H1 (cell line): ENCODE results near the gene CSNK1D. TPM values are rescaled to one million over a fixed set of nuclear protein-coding genes. Genes with fewer than 3 reads are reported as not detected.

ENCODE experiments used
- CTCF ChIA-PET: fragments of 300-600 bp; sonication (Branson Sonifier 250); formaldehyde crosslinking; loops from one replicate; lab custom pipeline; 2021; ENCODE audit not compliant: partially characterized antibody; lab: Charles Lee
- POLR2A ChIA-PET: fragments of 300-600 bp; sonication (Branson Sonifier 250); formaldehyde crosslinking; loops from one replicate; lab custom pipeline; 2021; ENCODE audit warnings: inconsistent platforms; ENCODE audit not compliant: partially characterized antibody; lab: Charles Lee
- DNase-seq, 2 experiments: peaks; one replicate each; pipeline versions ENCODE4 v3.0.0 to v3.0.0-alpha.2; 2010 to 2022; ENCODE audit warnings: low spot score in 2 of 2, low read depth in 1 of 2, mixed read lengths in 1 of 2
- FAIRE-seq: peaks from 2 replicates; lab custom pipeline; 2011; peaks lifted over from hg19 to GRCh38; lab: Jason Lieb, UNC
- H2AFZ ChIP-seq: 2 replicates; pipeline ENCODE4 v1.8.1; 2012; ENCODE audit warnings: low read length, inconsistent platforms
- H2AK5ac ChIP-seq: 2 replicates; pipeline ENCODE4 v1.6.1; 2013; ENCODE audit warnings: low read depth, low read length
- H2BK120ac ChIP-seq: replicated peaks from 2 replicates; pipeline ENCODE3; 2013; ENCODE audit warnings: low read depth, low read length, inconsistent platforms
- H2BK12ac ChIP-seq: 2 replicates; pipeline ENCODE4 v1.6.1; 2013; ENCODE audit warnings: low read depth, low read length
- H2BK15ac ChIP-seq: 2 replicates; pipeline ENCODE4 v1.6.1; 2013; ENCODE audit warnings: low read length
- H2BK20ac ChIP-seq: 2 replicates; pipeline ENCODE4 v1.6.1; 2013; ENCODE audit warnings: low read length
- H2BK5ac ChIP-seq: 2 replicates; pipeline ENCODE4 v1.6.1; 2013; ENCODE audit warnings: low read depth, low read length
- H3K14ac ChIP-seq: 2 replicates; pipeline ENCODE4 v1.6.1; 2013; ENCODE audit warnings: inconsistent platforms; ENCODE audit not compliant: insufficient read length
- H3K18ac ChIP-seq: 2 replicates; pipeline ENCODE4 v1.6.1; 2013; ENCODE audit warnings: low read length; ENCODE audit errors: extremely low read depth
- H3K23ac ChIP-seq: 2 replicates; pipeline ENCODE4 v1.6.1; 2013; ENCODE audit warnings: inconsistent platforms; ENCODE audit not compliant: insufficient read length
- H3K23me2 ChIP-seq: 2 replicates; pipeline ENCODE4 v1.6.1; 2013; ENCODE audit warnings: low read depth, low read length
- H3K27ac ChIP-seq: 2 replicates; pipeline ENCODE4 v1.6.1; 2011; ENCODE audit warnings: low read depth, low read length, inconsistent platforms
- H3K27me3 ChIP-seq, 4 experiments: replicated peaks in 1 of 4; 1 replicate in 1 of 4; 2 replicates in 3 of 4; pipeline versions ENCODE4 v1.6.1 to v1.8.1; 2011 to 2013; ENCODE audit warnings: low read length in 3 of 4, mild to moderate bottlenecking in 3 of 4, inconsistent platforms in 2 of 4, mixed read lengths in 2 of 4, moderate library complexity in 1 of 4; ENCODE audit not compliant: control insufficient read depth in 3 of 4, insufficient read depth in 3 of 4; ENCODE audit errors: extremely low read depth in 1 of 4
- H3K36me3 ChIP-seq, 4 experiments: 2 replicates each; pipeline versions ENCODE4 v1.6.1 to v1.8.1; 2011 to 2013; ENCODE audit warnings: mild to moderate bottlenecking in 4 of 4, low read length in 3 of 4, moderate library complexity in 2 of 4, control low read depth in 1 of 4, inconsistent platforms in 1 of 4; ENCODE audit not compliant: insufficient read depth in 4 of 4, control insufficient read depth in 2 of 4
- H3K4ac ChIP-seq: replicated peaks from 2 replicates; pipeline ENCODE3; 2013; ENCODE audit warnings: low read length, low read depth, mixed read lengths, inconsistent platforms; ENCODE audit not compliant: insufficient read length
- H3K4me1 ChIP-seq, 4 experiments: replicated peaks in 1 of 4; 1 replicate in 1 of 4; 2 replicates in 3 of 4; pipeline versions ENCODE4 v1.6.1 to v1.8.1; 2011 to 2013; ENCODE audit warnings: low read length in 3 of 4, inconsistent platforms in 2 of 4, mixed read lengths in 1 of 4; ENCODE audit not compliant: insufficient read depth in 4 of 4, control insufficient read depth in 3 of 4
- H3K4me2 ChIP-seq, 2 experiments: 2 replicates each; pipeline versions ENCODE4 v1.6.1 to v1.8.1; 2011 to 2013; ENCODE audit warnings: low read depth in 2 of 2, low read length in 2 of 2, control low read depth in 1 of 2, inconsistent platforms in 1 of 2, mild to moderate bottlenecking in 1 of 2; ENCODE audit not compliant: insufficient read depth in 1 of 2
- H3K4me3 ChIP-seq, 4 experiments: fragments of 200-600, 300-600 bp in 1 of 4; sonication (generic), shearing (Covaris generic), sonication (Bioruptor Twin) in 1 of 4; 2 replicates each; pipeline versions ENCODE4 v1.5.1 to v1.8.1; 2011 to 2016; ENCODE audit warnings: low read length in 4 of 4, low read depth in 3 of 4, control low read depth in 2 of 4, inconsistent platforms in 2 of 4, mild to moderate bottlenecking in 2 of 4, mixed read lengths in 1 of 4, moderate library complexity in 1 of 4; ENCODE audit not compliant: insufficient read depth in 2 of 4; ENCODE audit errors: extremely low read depth in 1 of 4
- H3K56ac ChIP-seq: replicated peaks from 2 replicates; pipeline ENCODE3; 2013; ENCODE audit warnings: low read depth, mild to moderate bottlenecking, mixed read lengths, low read length, inconsistent platforms; ENCODE audit not compliant: insufficient read length
- H3K79me1 ChIP-seq: 2 replicates; pipeline ENCODE4 v1.6.1; 2013; ENCODE audit warnings: low read depth, low read length, control low read depth
- H3K79me2 ChIP-seq, 2 experiments: 2 replicates each; pipeline versions ENCODE4 v1.6.1 to v1.8.1; 2012 to 2013; ENCODE audit warnings: low read length in 2 of 2, mild to moderate bottlenecking in 2 of 2, inconsistent platforms in 1 of 2; ENCODE audit not compliant: insufficient read depth in 2 of 2, control insufficient read depth in 1 of 2
- H3K9ac ChIP-seq, 4 experiments: replicated peaks in 1 of 4; 1 replicate in 1 of 4; 2 replicates in 3 of 4; pipeline versions ENCODE4 v1.6.1 to v1.8.1; 2011 to 2013; ENCODE audit warnings: low read depth in 3 of 4, low read length in 3 of 4, control low read depth in 2 of 4, mild to moderate bottlenecking in 2 of 4, moderate library complexity in 2 of 4, inconsistent platforms in 1 of 4; ENCODE audit errors: extremely low read depth in 1 of 4
- H3K9me3 ChIP-seq, 2 experiments: 2 replicates each; pipeline versions ENCODE4 v1.6.1 to v1.8.1; 2012 to 2013; ENCODE audit warnings: mild to moderate bottlenecking in 2 of 2, moderate library complexity in 2 of 2, control low read depth in 1 of 2, inconsistent platforms in 1 of 2, low read depth in 1 of 2, low read length in 1 of 2, mixed read lengths in 1 of 2; ENCODE audit not compliant: insufficient read depth in 2 of 2
- H4K20me1 ChIP-seq, 2 experiments: replicated peaks in 1 of 2; 2 replicates each; pipeline versions ENCODE3 to v1.8.1; 2011 to 2013; ENCODE audit warnings: inconsistent platforms in 2 of 2, low read length in 2 of 2, mild to moderate bottlenecking in 1 of 2; ENCODE audit not compliant: insufficient read depth in 2 of 2, control insufficient read depth in 1 of 2
- H4K5ac ChIP-seq: 2 replicates; pipeline ENCODE4 v1.6.1; 2013; ENCODE audit warnings: low read length, low read depth, mixed read lengths, inconsistent platforms; ENCODE audit not compliant: insufficient read length
- H4K8ac ChIP-seq: 2 replicates; pipeline ENCODE4 v1.8.0; 2013; ENCODE audit warnings: mild to moderate bottlenecking, moderate library complexity, low read length, inconsistent platforms; ENCODE audit not compliant: insufficient read depth; ENCODE audit errors: extremely low read depth
- H4K91ac ChIP-seq: replicated peaks from 2 replicates; pipeline ENCODE3; 2013; ENCODE audit warnings: low read length, mixed read lengths, inconsistent platforms; ENCODE audit not compliant: insufficient read length
- HDAC6 ChIP-seq: IDR thresholded peaks from one replicate; pipeline ENCODE4 v1.7.1; 2012; ENCODE audit warnings: low read depth, mild to moderate bottlenecking, inconsistent platforms, low read length, moderate library complexity
- RFX5 ChIP-seq: IDR thresholded peaks from 2 replicates; pipeline ENCODE4 v1.6.1; 2011; ENCODE audit warnings: low read depth, low read length, improper control_type of control experiment, borderline replicate concordance
- SIN3A ChIP-seq, 2 experiments: IDR thresholded peaks in 1 of 2; conservative IDR thresholded peaks in 1 of 2; 2 replicates each; pipeline ENCODE4 v1.6.1; 2011 to 2012; ENCODE audit warnings: low read length in 2 of 2, improper control_type of control experiment in 1 of 2, low read depth in 1 of 2, mild to moderate bottlenecking in 1 of 2
- SIRT6 ChIP-seq: IDR thresholded peaks from one replicate; pipeline ENCODE4 v1.7.1; 2012; ENCODE audit warnings: low read length, inconsistent platforms
- WGBS, 2 experiments: shearing (Covaris generic) in 1 of 2; methylation state at CpG; one replicate each; pipeline versions ENCODE4 v1.1.6 to v1.1.7; 2013 to 2015; ENCODE audit warnings: low lambda C conversion rate in 2 of 2, mixed read lengths in 2 of 2, inconsistent platforms in 1 of 2, low coverage in 1 of 2, missing lambda C conversion rate in 1 of 2; ENCODE audit not compliant: insufficient replicate concordance in 2 of 2, insufficient coverage in 1 of 2, insufficient read length in 1 of 2; ENCODE audit errors: extremely low coverage in 1 of 2, missing lambda C conversion rate in 1 of 2; 5-methylcytosine and 5-hydroxymethylcytosine counted together
- polyA plus RNA-seq, 7 experiments: library from polyadenylated mRNA; depleted of rRNA in 3 of 7; stranded (reverse) in 5 of 7; unstranded in 2 of 7; fragments of >200 nt in 5 of 7; fragments of 200-250 nt in 2 of 7; gene quantifications; 1 replicate in 5 of 7; 2 replicates in 1 of 7; 4 replicates in 1 of 7; pipeline versions ENCODE4 v1.2.1 to v1.2.3, GENCODE V29; 2011 to 2013; ENCODE audit warnings: missing spikeins in 2 of 7, mixed read lengths in 2 of 7
- total RNA-seq: library from RNA; stranded (reverse); fragmentation: NEBNext Ultra II Directional; extraction: Animal tissue kit (Norgen Biotek cat#: 25700); gene quantifications from 2 replicates; pipeline ENCODE4 v1.2.1, GENCODE V29; 2021

Gene CSNK1D
- total and polyA plus RNA-seq, 2 of the 8 experiments (the other 6 are each of a cell fraction or from before 2014, with no cell fraction given): 73.5 to 103 TPM

- no peaks in the 10 kb centered on the region; a peak in 1 of 4 replicates for H3K9me3 ChIP-seq
- no peak for FAIRE-seq
- H2BK15ac ChIP-seq: no peak overlapping the region
- H3K36me3 ChIP-seq: no peaks in the 10 kb centered on the region; a peak in 1 of 8 replicates
- no peak overlapping the region for H2AK5ac ChIP-seq
- no peak overlapping the region for H3K56ac ChIP-seq
- no peak overlapping the region; the same call in 1 of the 2 replicates for H4K8ac ChIP-seq
- H4K20me1 ChIP-seq: peaks cover 5 to 14% of the 10 kb centered on the region in 2 experiments
- H2BK12ac ChIP-seq: no peak overlapping the region
- DNase-seq: no peak
- ChIA-PET CTCF (interaction anchor here (0.6 to 1.7 kb wide), 4 partner anchors 9 to 135 kb away, joined by 3 to 6 read pairs (median 4); no protein-coding TSS in a partner anchor), POLR2A (interaction anchor here (0.5 to 1.5 kb wide), 3 partner anchors 10 to 242 kb away, joined by 4 read pairs; no protein-coding TSS in a partner anchor)
- no peak overlapping the region; the same call in 1 of the 2 replicates for H2BK5ac ChIP-seq
- H2AFZ ChIP-seq: no peak overlapping the region
- no peak overlapping the region for H2BK20ac ChIP-seq
- H3K4ac ChIP-seq: no peak overlapping the region
- no peak overlapping the region for H3K4me3 ChIP-seq
- no peak overlapping the region for H3K18ac ChIP-seq
- H3K79me2 ChIP-seq: no peaks in the 10 kb centered on the region
- H4K91ac ChIP-seq: no peak overlapping the region
- peaks cover 0 to 11% (median 1%) of the 10 kb centered on the region in 4 experiments; a peak in 3 of 7 replicates for H3K4me1 ChIP-seq
- no peak overlapping the region for H3K4me2 ChIP-seq
- WGBS, 2 experiments: 85% methylated on average over 11 of the region's 15 CpGs; no CpG with 5 or more reads in 1 of the 2 experiments
- no peaks in the 10 kb centered on the region; the same call in 1 of the 2 replicates for H3K79me1 ChIP-seq
- TF ChIP-seq SIN3A (conservative IDR thresholded peaks at IDR 0.05 in 1 of 2, IDR thresholded peaks at IDR 0.05 in 1 of 2; ENCODE audit: low read depth in 1 of 2, low read length in 2 of 2) (no peak), RFX5 (no peak), SIRT6 (no peak), HDAC6 (no peak)
- TF ChIP-seq, all 59 proteins: peak for 0
- no peak overlapping the region for H3K27ac ChIP-seq
- no peak overlapping the region for H3K14ac ChIP-seq
- H4K5ac ChIP-seq: no peak overlapping the region
- peaks cover 8% of the 10 kb centered on the region; the same call in 1 of the 2 replicates for H3K23me2 ChIP-seq
- H2BK120ac ChIP-seq: no peak overlapping the region
- no peak overlapping the region for H3K23ac ChIP-seq
- no peak overlapping the region for H3K9ac ChIP-seq
- H3K27me3 ChIP-seq: peaks cover 28 to 51% (median 47%) of the 10 kb centered on the region in 4 experiments
Observed at GRCh38 chr17:82226146-82226808, 47.2 kb downstream of the CSNK1D start.
